NB4 (cell line): ENCODE measurements around the gene KIAA1586.

Experiments
- DNase-seq: peaks from one replicate; pipeline ENCODE4 v3.0.0; 2010; ENCODE audit warnings: low read depth
- H3K4me3 ChIP-seq: one replicate; pipeline ENCODE4 v1.5.1; 2011; ENCODE audit warnings: mild to moderate bottlenecking, low read depth, low read length, moderate library complexity
- MYC ChIP-seq: IDR thresholded peaks from 2 replicates; pipeline ENCODE4 v1.6.1; 2011; ENCODE audit warnings: low read depth, low read length
- POLR2A ChIP-seq: IDR thresholded peaks from 2 replicates; pipeline ENCODE4 v1.6.1; 2011; ENCODE audit warnings: mild to moderate bottlenecking; ENCODE audit not compliant: insufficient read length; ENCODE audit errors: extremely low read depth
- TF ChIP-seq, protein P1 (sequence below): IDR thresholded peaks from 2 replicates; pipeline ENCODE4 v1.6.1; 2011; ENCODE audit warnings: low read depth, low read length
- TF ChIP-seq, protein P2 (sequence below): IDR thresholded peaks from one replicate; pipeline ENCODE4 v1.5.1; 2012; ENCODE audit warnings: low read depth, low read length

The KIAA1586 gene

DNA sequence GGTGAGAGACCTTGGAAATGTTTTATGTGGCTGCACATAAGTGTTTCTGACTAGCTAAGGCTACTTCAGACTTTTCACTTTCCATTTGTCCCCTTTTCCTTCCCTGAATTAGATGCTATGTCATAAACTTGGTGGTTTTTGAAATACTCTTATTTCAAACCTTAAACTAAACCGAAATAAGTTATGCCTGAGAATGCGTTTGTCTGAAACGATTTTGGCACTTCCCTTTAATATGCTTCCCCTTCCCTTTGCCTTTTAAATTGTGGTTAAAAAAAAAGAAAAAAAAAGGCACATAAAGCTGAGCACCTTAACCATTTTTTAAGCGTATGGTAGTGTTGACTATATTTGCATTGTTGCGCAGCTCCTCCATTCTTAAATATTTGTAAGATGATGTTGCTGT is 57.8 kb downstream of the KIAA1586 start:
- TF ChIP-seq MYC (no peak), POLR2A (no peak)
- TF ChIP-seq, protein P1, sequence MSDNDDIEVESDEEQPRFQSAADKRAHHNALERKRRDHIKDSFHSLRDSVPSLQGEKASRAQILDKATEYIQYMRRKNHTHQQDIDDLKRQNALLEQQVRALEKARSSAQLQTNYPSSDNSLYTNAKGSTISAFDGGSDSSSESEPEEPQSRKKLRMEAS: no peak
- TF ChIP-seq, protein P2, sequence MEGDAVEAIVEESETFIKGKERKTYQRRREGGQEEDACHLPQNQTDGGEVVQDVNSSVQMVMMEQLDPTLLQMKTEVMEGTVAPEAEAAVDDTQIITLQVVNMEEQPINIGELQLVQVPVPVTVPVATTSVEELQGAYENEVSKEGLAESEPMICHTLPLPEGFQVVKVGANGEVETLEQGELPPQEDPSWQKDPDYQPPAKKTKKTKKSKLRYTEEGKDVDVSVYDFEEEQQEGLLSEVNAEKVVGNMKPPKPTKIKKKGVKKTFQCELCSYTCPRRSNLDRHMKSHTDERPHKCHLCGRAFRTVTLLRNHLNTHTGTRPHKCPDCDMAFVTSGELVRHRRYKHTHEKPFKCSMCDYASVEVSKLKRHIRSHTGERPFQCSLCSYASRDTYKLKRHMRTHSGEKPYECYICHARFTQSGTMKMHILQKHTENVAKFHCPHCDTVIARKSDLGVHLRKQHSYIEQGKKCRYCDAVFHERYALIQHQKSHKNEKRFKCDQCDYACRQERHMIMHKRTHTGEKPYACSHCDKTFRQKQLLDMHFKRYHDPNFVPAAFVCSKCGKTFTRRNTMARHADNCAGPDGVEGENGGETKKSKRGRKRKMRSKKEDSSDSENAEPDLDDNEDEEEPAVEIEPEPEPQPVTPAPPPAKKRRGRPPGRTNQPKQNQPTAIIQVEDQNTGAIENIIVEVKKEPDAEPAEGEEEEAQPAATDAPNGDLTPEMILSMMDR: no peak
- DNase-seq: peak; percentile 10
- H3K4me3 ChIP-seq: no peak overlapping the region
